HL-60/S4 treated with phorbol 12-myristate 13-acetate at 8.2 ng/mL for 4 days and 3 days (cell line): ENCODE measurements around the gene PRTN3.
"Not testable (repeated sequence)": the region's sequence is repeated elsewhere in the genome, so short reads cannot be mapped to it uniquely, and the experiment has no call there.

Source experiments
- in situ Hi-C: fragments of 300-500 bp; cut with MboI; formaldehyde crosslinking; loops from 2 replicates; pipeline ENCODE4 v1.15.0; 2022; ENCODE audit warnings: low sequenced_read_pairs

Gene PRTN3

DNA sequence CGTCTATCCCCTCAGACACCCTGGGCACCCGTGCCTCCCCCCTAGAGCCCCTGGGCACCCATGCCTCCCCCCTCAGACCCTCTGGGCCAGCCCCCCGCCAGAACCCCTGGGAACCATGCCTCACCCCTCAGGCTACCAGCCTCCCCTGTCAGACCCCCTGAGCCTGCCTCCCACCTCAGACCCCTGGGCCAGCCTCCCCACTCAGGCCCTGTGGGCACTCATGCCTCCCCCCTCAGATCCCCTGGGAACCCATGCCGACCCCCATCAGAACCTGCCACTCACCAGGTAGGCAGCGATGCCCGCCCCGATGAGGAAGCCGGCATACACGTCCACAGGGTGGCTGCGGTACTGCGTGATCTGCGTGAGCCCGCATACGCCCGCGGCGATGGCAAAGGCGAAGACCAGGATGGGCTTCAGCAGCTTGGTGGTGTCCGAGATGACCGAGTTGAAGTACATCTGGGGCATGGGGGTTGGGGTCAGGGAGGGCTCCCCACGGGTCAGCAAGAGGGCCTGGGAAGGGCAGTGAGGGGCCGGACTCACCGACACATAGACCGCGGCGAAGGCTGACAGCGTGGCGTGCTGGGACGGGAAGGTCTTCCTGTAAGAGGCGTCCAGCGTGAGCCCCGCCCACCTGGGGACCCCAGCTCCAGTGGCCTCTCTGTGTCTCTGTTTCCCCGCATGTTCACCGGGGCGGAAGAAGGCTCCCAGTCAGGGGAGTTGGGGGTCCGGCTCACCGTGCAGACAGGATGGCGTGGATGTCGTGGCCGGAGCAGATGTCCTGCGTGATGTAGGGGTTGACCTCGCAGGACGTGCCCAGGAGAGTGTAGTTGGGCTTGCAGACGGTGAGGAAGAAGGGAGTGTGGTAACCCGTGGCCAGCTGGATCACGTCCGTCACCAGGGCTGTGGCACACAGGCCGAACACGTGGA, 26.4 kb upstream of the PRTN3 start:
- in situ Hi-C loops = no loop called here

DNA sequence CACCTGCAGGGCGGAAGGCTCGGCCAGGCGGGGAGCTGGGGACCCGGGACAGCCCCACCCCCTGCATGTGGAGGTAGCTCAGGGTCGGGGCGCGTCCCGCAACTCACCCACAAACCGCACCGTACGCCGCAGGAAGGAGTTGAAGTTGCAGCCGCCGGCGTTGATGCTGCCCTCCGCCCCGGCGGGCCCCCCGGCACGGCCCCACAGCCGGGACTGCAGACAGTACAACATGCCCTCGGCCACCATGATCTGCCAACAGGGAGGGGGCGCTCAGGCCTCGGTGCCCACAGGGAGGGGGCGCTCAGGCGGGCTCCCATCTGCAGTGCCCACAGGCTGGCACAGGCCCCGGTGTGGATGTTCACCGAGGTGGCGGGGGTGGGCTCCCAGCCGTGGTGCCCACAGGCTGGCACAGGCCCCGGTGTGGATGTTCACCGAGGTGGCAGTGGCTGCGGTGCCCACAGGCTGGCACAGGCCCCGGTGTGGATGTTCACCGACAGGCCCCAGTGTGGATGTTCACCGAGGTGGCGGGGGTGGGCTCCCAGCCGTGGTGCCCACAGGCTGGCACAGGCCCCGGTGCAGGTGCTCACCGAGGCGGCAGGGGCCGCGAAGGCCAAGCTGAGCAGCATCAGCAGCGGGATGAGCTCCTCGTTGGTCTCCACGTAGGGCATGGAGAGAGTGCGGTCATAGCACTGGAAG, 25.6 kb upstream of the PRTN3 start:
- in situ Hi-C loops = no loop called here

DNA sequence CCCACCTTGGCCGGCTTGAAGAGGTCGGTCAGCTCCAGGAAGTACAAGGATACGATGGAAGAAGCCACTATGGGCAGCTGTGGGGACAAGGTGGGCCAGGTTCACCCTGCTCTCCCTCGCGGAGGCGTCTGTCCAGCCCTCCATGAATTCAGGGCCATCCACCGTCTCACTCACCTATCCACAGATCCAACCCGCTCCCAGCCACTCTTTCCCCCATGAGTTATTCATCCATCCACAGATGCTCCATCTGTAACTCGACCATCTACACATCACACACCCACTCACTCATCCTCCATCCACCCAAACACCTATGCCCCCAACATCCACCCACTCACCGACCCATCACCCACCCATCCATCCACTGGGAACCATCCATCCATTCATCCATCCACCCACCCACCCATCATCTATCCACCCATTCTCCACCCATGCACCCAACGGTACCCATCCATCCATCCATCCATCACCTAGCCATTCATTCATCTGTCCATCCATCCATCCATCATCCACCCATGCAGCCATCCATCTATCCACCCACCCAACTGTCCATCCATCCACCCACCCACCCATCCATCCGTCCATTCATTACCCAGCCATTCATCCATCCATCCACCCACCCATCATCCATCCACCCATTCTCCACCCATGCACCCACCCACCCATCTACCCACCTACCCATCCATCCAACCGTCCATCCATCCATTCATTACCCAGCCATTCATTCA, 24.9 kb upstream of the PRTN3 start:
- in situ Hi-C loops = no loop called here

- in situ Hi-C loops = no loop called here
These were observed 24.3 kb upstream of the PRTN3 start for GRCh38 chr19:816500-816857.

DNA sequence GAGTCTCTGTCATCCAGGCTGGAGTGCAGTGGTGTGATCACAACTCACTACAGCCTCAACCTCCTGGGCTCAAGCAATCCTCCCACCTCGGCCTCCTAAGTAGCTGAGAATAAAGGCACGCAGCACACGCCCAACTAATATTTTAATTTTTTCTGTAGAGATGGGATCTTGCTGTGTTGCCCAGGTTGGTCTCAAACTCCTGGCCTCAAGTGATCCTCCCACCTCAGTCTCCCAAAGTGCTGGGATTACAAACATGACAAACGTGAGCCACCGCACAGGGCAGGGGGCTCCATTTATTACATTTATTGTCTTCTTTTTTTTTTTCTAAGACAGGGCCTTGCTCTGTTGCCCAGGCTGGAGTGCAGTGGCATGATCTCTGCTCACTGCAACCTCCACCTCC, 20.6 kb upstream of the PRTN3 start:
- in situ Hi-C loops = not testable (repeated sequence)

DNA sequence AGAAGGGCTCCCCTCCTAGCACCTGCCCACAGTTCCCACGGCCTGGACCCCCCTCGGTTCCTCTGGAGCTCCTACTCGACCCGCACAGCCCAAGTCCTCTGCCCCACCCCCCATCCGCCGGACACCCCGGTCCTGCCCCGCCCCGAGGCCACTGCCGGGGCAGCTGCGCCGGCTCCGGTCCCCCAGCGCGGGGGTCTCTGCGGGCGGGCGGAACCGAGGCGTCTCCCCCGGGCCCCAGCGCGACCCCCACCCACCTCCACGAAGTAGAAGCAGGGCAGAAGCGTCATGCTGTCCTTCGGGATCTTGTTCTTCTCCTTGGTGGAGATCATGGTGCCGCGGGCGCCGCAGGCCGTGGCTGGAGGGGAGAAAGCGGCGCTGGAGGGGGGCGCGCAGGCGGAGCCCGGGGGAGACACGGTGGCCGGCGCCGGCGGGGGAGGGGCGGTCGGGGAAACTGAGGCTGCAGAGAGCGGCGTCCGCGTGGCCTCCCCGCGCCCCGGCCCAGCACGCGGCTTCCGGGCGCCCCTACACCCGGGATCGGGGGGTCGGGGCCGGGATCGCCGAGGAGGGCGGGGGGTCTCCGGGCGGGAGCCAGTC, 19.5 kb upstream of the PRTN3 start:
- in situ Hi-C loops = no loop called here

GRCh38 chr19:821825-822503, 18.8 kb upstream of the PRTN3 start, which contains the start of gene PLPPR3:
TSS of gene PLPPR3 (minus strand) at chr19:821955. CDS start at chr19:821559, 396 bp downstream.
- in situ Hi-C loops = no loop called here

- in situ Hi-C loops = no loop called here
These were observed 17.2 kb upstream of the PRTN3 start for GRCh38 chr19:823565-824121.

DNA sequence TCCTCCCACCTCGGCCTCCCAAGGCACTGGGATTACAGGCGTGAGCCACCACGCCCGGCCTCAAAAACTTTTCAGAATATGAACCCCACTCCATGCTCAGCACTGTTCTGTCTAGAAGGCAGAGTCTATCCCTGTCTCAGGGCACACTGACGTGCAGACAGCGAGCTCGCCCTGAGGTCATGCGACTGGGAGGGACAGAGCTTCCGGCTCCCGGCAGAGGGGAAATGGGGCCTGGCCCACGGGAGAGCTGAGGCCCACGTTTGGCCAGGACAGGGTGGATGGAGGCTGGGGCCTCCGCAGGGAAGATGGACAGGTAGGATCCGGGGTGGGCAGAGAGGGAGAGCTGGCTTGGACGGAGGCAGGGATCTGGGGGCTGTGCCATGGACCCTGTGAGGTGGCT, 15.9 kb upstream of the PRTN3 start:
- in situ Hi-C loops = no loop called here

GRCh38 chr19:825897-826644, 14.7 kb upstream of the PRTN3 start:
- in situ Hi-C loops = no loop called here

- in situ Hi-C loops = no loop called here
These were observed 13.5 kb upstream of the PRTN3 start for GRCh38 chr19:827314-827709.

DNA sequence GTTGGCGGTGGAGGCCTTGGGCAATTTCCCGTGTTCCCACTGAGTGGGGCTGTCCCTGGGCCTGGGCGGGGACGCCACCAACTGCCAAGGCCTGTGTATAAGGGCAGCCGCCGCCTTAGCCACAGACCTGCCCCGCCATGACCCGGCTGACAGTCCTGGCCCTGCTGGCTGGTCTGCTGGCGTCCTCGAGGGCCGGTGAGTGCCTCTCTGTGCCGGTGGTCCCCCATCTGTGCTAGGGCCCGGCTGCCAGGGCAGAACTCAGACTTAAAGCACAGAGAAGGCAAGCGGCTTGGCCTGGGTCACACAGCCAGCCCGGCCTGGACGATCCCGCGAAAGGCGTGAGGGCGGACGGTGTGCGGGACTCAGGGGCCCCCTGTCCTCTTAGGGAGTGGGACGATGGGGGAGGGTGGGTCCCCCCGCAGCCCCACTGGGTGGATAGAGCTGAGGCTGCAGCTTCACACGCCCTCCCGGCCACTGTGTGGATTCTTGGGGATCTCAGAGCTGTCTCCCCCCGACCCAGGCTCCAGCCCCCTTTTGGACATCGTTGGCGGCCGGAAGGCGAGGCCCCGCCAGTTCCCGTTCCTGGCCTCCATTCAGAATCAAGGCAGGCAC, 13.0 kb upstream of the PRTN3 start, which contains the start of gene AZU1:
AZU1 (plus strand) TSS at position 128 of the 612 bp plus-strand sequence; CDS start at position 138, 10 bp downstream.
- in situ Hi-C loops = no loop called here

- in situ Hi-C loops = no loop called here
These were observed 11.6 kb upstream of the PRTN3 start for GRCh38 chr19:829129-829758.

GRCh38 chr19:831407-832369, 9.1 kb upstream of the PRTN3 start:
- in situ Hi-C loops = no loop called here

- in situ Hi-C loops = no loop called here
These were observed 6.6 kb upstream of the PRTN3 start for GRCh38 chr19:834216-834615.

GRCh38 chr19:835210-835810, 5.5 kb upstream of the PRTN3 start:
- in situ Hi-C loops = no loop called here

DNA sequence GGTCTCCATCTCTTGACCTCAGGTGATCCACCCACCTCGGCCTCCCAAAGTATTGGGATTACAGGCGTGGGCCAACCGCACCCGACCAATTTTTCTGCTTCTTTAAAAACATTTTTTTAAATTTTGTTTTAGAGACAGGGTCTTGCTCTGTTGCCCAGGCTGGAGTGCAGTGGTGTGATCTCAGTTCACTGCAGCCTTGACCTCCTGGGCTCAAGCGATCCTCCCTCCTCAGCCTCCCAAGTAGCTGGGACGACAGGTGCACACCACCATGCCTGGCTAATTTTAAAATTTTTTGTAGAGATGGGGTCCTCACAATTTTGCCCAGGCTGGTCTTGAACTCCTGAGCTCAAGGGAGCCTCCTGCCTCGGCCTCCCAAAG, 2.0 kb downstream of the PRTN3 start:
- in situ Hi-C loops = not testable (repeated sequence)
